Measurements from ENCODE around the gene GALNT11.

Gene GALNT11

DNA sequence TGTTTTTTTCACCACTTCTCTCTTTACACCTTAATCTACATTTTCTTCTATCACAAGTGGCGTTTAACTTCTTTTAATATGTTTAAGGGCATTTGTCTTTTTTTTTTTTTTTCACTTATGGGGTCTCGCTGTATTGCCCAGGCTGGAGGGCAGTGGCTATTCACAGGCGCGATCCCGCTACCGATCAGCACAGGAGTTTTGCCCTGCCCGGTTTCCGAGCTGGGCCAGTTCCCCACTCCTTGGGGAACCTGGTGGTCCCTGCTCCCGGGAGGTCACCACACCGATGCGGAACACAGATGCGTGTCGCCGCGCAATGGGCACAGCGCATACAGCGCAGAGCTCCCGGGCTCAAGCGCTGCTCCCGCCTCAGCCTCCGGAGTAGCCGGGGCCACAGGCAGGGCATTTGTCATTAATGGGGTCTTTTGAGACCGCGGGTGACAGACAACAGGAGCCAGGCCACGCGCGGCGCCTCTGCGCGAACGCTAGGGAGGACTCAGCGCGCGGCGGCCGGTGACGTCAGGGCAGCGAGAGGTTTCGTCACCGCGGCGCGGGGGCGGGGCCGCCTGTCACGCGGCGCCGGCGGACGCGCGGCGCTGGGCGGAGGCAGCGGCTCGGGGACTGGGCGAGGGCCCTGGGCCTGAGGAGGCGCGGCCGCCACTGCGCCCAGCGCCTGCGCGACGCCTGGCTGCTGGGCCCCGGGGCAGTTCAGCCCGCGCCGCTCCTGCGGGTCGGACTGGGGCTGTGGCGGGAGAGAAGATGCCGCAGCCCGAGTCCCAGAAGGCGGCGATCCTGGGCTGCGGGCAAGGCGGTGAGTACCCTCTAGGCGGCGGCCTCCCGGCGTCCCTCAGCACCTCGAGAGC lies at the start of gene GALNT11:
Gene GALNT11, plus strand, starts transcription at position 598 of the 860 bp plus-strand sequence. CDS start 68,554 bp downstream, outside the sequence.
- Histone ChIP-seq H3K27me3 (peaks cover 18% of the 10 kb centered on the region), H3K4me2 (peak within 1 kb of the TSS; percentile 86), H3K36me3 (no peaks in the 10 kb centered on the region), H3K9ac (peak within 1 kb of the TSS; percentile 75), H3K9me3 (peaks cover 13% of the 10 kb centered on the region), H3K4me1 (peaks cover 7% of the 10 kb centered on the region), H4K20me1 (no peaks in the 10 kb centered on the region), H3K4me3 (peak within 1 kb of the TSS; percentile 71), H3K27ac (peak within 1 kb of the TSS; percentile 53)
- no peak for TF ChIP-seq Cebpa-rat (IDR thresholded peaks at IDR 0.05)

DNA sequence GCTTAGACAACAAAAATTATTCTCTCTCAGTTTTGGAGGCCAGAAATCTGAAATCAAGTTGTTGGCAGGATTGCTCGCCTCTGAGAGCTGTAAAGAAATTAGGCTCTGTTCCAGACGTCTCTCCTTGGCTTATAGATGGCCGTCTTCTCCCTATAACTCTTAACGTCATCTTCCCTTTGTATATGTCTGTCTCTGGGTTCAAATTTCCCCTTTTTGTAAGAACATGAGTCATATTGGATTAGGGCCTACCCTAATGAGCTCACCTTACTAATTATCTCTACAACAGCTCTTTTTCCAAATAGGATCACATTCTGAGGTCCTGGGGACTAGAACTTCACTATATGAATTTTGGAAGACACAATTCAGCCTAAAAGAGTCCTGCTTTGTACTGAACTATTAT lies 46.9 kb upstream of the GALNT11 start:
- no peaks in the 10 kb centered on the region for H3K27me3 ChIP-seq
- no peak overlapping the region for H3K9ac ChIP-seq
- no peaks in the 10 kb centered on the region for H3K4me1 ChIP-seq
- H3K4me2 ChIP-seq, result no peak overlapping the region
- no peak overlapping the region for H3K27ac ChIP-seq
- TF ChIP-seq Cebpa-rat (IDR thresholded peaks at IDR 0.05), result no peak
- peaks cover 9% of the 10 kb centered on the region for H3K9me3 ChIP-seq
- no peaks in the 10 kb centered on the region for H3K36me3 ChIP-seq
- H3K4me3 ChIP-seq, result no peak overlapping the region
- H4K20me1 ChIP-seq, result no peaks in the 10 kb centered on the region

DNA sequence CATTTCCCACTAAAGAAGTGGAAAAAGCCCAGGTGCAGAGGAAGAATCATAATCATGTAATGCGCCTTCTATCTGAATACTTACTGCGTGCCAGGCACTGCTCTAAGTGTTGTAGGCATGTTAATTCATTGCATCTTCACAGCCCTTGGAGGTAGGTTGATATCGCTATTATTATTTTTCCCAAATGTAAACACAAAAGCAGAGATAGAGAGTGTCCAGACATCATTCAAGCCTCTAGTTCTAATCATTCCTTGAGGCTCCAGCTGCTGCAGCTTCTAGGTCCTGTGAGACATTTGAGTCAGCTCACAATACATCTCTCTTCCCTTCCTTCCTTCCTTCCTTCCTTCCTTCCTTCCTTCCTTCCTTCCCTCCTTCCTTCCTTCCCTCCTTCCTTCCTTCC lies 44.3 kb upstream of the GALNT11 start:
- no peak overlapping the region for H3K4me3 ChIP-seq
- H3K27me3 ChIP-seq, result no peaks in the 10 kb centered on the region
- H3K27ac ChIP-seq, result no peak overlapping the region
- H3K36me3 ChIP-seq, result no peaks in the 10 kb centered on the region
- H3K4me2 ChIP-seq, result no peak overlapping the region
- no peaks in the 10 kb centered on the region for H4K20me1 ChIP-seq
- H3K9ac ChIP-seq, result no peak overlapping the region
- no peaks in the 10 kb centered on the region for H3K4me1 ChIP-seq
- no peak for TF ChIP-seq Cebpa-rat (IDR thresholded peaks at IDR 0.05)
- H3K9me3 ChIP-seq, result peaks cover 8% of the 10 kb centered on the region; the same call in 1 of the 2 replicates

DNA sequence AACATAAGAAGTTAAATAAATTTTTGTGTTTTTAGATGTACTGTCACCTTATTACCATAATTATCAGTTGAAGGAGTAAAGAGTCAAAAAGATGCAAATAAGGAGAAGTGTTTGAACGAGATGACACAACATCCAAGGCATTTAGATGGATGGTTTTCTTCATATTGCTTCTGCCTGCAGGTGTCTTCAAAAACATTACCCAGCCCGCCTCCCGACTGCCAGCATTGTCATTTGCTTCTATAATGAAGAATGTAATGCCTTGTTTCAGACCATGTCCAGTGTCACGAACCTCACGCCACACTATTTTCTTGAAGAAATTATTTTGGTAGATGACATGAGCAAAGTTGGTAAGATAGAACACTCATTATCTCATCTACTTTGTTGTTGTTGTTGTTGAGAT lies 42.7 kb upstream of the GALNT11 start:
- Histone ChIP-seq H4K20me1 (no peaks in the 10 kb centered on the region), H3K4me2 (no peak overlapping the region), H3K9me3 (peaks cover 8% of the 10 kb centered on the region; the same call in 1 of the 2 replicates), H3K27me3 (no peaks in the 10 kb centered on the region), H3K27ac (no peak overlapping the region), H3K9ac (no peak overlapping the region), H3K4me1 (no peaks in the 10 kb centered on the region), H3K4me3 (no peak overlapping the region), H3K36me3 (no peaks in the 10 kb centered on the region)
- TF ChIP-seq Cebpa-rat (IDR thresholded peaks at IDR 0.05), result no peak

DNA sequence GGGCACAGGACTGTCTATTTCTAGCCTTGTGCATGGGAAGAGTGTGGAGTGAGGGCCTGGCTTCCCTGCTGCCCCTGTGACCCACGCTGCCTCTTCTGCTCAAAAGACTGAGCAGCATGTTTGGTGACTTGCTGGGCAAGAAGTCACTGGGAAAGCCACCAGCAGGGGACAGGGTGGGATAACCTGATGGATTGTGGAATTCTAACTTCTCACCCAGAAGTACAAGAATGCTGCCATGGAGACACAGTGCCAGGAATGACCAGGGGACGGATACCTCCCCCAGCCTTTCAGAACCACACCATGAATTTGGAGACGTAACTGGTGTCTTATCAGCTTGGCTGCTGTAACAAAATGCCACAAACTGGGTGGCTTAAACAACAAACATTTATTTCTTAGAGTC lies 40.9 kb upstream of the GALNT11 start:
- Histone ChIP-seq H3K9me3 (peaks cover 8% of the 10 kb centered on the region; the same call in 1 of the 2 replicates), H3K9ac (no peak overlapping the region), H3K4me3 (no peak overlapping the region), H3K27ac (no peak overlapping the region), H3K27me3 (no peaks in the 10 kb centered on the region), H4K20me1 (no peaks in the 10 kb centered on the region), H3K4me2 (no peak overlapping the region), H3K36me3 (no peaks in the 10 kb centered on the region), H3K4me1 (no peaks in the 10 kb centered on the region)
- no peak for TF ChIP-seq Cebpa-rat (IDR thresholded peaks at IDR 0.05)

DNA sequence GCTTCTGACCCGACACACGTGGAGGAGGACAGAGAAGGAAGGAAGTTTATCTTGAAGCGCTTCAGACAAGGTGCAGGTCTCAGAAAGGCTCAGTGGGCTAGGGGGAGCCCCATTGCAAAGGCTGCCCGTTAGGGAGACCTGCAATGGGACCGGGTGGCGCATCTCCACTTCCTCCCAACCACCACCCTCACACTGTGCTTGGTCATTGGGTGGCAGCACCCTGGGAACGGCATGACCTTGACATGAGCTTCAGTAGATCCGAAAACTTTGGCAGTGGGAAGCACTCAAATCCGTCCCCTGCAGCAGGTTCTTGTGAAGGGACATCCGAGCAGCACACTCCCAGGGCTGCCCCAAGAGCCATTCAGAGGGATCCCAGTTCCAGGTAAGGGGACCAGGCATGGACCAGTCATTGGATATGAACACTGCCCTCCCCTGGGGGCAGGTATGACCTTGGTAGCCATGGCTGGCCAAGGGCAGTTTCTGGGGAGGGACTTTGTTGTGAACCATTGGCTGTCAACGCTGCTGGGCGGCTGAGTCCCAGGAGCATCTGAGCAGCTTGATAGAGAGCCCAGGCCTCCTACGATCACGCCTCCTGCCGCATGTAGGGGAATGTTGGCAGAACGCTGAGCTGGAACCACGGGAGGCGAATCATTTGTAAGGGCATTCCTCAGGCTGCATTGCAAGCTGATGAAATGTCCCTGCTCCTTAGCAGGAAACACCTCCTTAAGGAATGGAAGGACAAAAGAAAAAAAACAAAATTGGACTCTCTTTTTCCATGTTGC lies 37.5 kb upstream of the GALNT11 start:
- TF ChIP-seq Cebpa-rat (IDR thresholded peaks at IDR 0.05), result no peak
- H3K4me2 ChIP-seq, result no peak overlapping the region
- H3K4me1 ChIP-seq, result no peaks in the 10 kb centered on the region
- H4K20me1 ChIP-seq, result no peaks in the 10 kb centered on the region
- no peaks in the 10 kb centered on the region for H3K27me3 ChIP-seq
- H3K4me3 ChIP-seq, result no peak overlapping the region
- no peaks in the 10 kb centered on the region for H3K36me3 ChIP-seq
- no peak overlapping the region for H3K27ac ChIP-seq
- H3K9me3 ChIP-seq, result no peaks in the 10 kb centered on the region
- H3K9ac ChIP-seq, result no peak overlapping the region

DNA sequence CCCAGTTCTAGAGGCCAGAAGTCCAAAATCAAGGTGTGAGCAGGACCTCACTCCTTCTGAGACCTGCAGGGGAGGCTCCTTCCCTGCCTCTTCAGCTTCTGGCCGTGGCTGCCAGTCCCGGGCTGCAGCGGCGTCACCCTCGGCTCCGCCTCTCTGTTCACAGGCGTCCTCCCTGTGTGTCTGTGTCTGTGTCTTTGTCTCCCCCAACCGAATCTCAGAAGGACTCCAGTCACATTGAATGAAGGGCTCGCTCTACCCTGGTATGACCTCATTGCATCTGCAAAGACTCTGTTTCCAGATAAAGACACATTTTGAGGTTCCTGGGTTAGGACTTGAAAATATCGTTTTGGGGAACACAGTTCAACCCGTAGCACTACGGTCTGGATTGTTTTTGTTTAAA lies 33.1 kb upstream of the GALNT11 start:
- no peak overlapping the region for H3K27ac ChIP-seq
- no peak overlapping the region for H3K4me3 ChIP-seq
- H3K4me1 ChIP-seq, result no peaks in the 10 kb centered on the region
- no peak for TF ChIP-seq Cebpa-rat (IDR thresholded peaks at IDR 0.05)
- H4K20me1 ChIP-seq, result no peaks in the 10 kb centered on the region
- H3K27me3 ChIP-seq, result no peaks in the 10 kb centered on the region
- H3K9ac ChIP-seq, result no peak overlapping the region
- H3K4me2 ChIP-seq, result no peak overlapping the region
- H3K36me3 ChIP-seq, result no peaks in the 10 kb centered on the region
- no peaks in the 10 kb centered on the region for H3K9me3 ChIP-seq

DNA sequence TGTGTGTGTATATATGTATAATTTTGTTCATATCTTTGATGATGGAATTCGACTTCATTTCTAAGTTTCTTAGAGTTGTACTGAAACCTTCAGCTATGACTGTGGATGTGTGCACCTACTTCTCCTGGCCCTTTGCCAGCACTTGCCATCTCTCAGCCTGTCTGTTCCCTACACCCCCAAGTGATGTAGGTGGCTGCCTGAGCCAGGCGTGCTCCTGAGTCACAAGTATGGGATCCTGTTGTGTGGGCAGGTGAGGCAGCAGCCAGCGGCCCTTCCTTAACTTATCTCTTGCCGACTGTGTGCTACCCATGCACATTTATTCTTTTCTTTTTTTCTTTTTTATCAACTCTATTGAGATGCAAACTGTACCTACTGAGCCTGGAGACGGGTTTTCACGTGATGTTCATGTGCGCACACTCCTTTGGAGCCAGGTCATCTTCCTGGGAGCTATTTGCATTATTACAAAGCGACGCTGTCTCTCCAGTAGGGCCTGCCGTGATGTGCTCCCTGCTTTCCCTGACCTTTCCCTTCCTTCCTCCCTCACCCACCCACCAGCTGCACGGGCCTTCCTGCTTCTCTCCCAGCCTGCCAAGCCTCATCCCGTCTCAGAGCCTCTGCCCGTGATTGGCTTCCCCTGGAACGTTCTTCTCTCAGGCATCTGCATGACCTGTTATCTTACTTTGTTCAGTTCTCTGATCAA lies 31.3 kb upstream of the GALNT11 start:
- H3K9me3 ChIP-seq, result no peaks in the 10 kb centered on the region
- no peaks in the 10 kb centered on the region for H3K27me3 ChIP-seq
- H3K4me2 ChIP-seq, result no peak overlapping the region
- H3K9ac ChIP-seq, result no peak overlapping the region
- no peaks in the 10 kb centered on the region for H4K20me1 ChIP-seq
- no peaks in the 10 kb centered on the region for H3K36me3 ChIP-seq
- H3K27ac ChIP-seq, result no peak overlapping the region
- TF ChIP-seq Cebpa-rat (IDR thresholded peaks at IDR 0.05), result no peak
- H3K4me1 ChIP-seq, result peaks cover 5% of the 10 kb centered on the region
- H3K4me3 ChIP-seq, result no peak overlapping the region

DNA sequence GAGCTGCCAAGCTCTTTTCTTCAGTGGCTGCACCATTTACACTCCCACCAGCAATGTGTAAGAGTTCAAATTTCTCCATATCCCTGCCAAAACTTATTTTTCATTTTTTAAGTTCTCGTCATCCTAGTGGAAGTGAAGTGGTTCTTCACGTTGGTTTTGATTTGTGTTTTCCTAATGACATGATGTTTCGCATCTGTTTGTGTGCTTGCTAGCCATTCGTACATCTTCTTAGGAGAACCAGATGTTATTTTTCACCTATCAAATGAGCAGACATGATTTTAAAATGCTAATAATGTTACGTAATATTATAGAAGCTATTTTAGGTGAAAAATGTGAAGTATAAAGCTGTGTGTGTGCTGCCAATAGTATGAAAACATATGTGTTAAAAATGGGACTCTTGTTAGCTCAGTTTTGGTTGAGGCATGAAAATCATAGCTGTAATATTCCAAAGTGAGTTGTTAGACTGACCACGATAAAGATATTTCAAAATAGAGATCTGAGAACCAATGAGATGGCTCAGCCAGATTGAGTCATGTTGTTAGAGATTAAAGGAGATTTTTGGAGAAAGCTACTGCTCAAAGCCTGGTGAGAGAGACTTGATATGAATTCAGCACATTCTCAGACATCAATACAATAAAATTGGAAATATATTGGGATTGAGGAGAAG lies 25.9 kb upstream of the GALNT11 start:
- H3K27me3 ChIP-seq, result no peaks in the 10 kb centered on the region
- H3K4me3 ChIP-seq, result no peak overlapping the region
- no peak overlapping the region for H3K27ac ChIP-seq
- H3K9ac ChIP-seq, result no peak overlapping the region
- no peaks in the 10 kb centered on the region for H3K36me3 ChIP-seq
- peak; percentile 20; the same call in 1 of the 2 replicates for TF ChIP-seq Cebpa-rat (IDR thresholded peaks at IDR 0.05)
- H3K4me2 ChIP-seq, result no peak overlapping the region
- H4K20me1 ChIP-seq, result no peaks in the 10 kb centered on the region
- H3K9me3 ChIP-seq, result peaks cover 4% of the 10 kb centered on the region; the same call in 1 of the 2 replicates
- H3K4me1 ChIP-seq, result peaks cover 5% of the 10 kb centered on the region
